LNCAP (cell line): ENCODE results near the gene MACROD2.

ENCODE experiments used
- TF ChIP-seq, protein P1 (sequence below): fragments of 450-650 bp; IDR thresholded peaks from 2 replicates; pipeline ENCODE4 v1.5.1; 2017; ENCODE audit warnings: mild to moderate bottlenecking

MACROD2 gene

DNA sequence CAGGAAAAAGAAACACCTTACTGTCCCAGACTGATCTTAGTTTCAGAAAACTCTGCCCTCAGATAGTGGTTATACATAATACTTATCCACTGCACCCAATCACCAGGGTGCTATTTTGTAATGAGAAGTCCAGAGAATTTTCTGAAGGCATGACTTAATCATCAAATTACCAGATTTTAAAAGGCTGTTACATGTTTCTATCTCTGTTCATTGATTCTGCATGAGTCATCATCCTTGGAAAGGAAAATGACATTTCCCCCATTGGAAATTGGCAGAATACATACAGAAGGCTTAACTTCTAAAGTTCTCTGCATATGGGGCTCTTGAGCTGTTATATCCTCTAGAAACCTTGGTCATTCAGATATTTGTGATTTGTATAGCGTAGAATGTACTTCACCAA lies 930.0 kb downstream of the MACROD2 start:
- TF ChIP-seq, protein P1, sequence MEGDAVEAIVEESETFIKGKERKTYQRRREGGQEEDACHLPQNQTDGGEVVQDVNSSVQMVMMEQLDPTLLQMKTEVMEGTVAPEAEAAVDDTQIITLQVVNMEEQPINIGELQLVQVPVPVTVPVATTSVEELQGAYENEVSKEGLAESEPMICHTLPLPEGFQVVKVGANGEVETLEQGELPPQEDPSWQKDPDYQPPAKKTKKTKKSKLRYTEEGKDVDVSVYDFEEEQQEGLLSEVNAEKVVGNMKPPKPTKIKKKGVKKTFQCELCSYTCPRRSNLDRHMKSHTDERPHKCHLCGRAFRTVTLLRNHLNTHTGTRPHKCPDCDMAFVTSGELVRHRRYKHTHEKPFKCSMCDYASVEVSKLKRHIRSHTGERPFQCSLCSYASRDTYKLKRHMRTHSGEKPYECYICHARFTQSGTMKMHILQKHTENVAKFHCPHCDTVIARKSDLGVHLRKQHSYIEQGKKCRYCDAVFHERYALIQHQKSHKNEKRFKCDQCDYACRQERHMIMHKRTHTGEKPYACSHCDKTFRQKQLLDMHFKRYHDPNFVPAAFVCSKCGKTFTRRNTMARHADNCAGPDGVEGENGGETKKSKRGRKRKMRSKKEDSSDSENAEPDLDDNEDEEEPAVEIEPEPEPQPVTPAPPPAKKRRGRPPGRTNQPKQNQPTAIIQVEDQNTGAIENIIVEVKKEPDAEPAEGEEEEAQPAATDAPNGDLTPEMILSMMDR, result no peak

DNA sequence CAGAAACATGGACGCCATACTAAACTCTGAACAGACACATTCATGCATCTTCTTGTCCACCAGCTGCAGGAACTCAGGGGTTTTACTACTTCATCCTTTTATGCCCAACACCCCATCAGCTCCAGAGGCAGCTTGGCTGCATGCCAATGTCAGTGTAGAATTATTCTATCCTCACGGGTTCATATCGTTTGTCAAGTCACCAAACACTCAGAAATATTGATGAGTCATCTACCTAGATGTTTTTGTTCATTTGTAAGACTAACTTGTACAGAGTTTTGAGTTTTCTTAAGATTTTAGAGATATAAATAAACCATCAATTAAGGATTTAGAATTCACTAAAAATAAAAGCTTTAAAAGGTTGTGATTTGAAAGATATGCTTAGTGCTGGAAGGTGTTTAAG lies 932.8 kb downstream of the MACROD2 start:
- TF ChIP-seq, protein P1, result no peak

DNA sequence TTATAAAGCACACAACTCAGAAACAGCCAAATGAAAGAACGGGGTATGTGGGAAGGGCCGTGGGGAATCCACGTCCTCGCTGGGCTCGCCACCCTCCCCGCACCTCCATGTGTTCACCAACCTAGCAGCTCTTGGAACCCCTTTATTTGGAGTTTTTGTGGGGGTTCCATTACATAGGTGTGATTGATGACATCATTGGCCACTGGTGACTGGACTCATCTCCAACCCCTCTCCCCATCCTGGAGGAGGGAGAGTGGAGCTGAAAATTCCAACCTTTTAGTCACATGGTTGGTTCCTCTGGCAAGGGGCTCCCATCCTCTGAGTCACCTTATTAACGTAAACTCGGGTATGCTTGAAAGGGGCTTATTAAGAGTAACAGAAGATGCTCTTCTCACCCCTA lies 934.1 kb downstream of the MACROD2 start:
- TF ChIP-seq, protein P1, result no peak

DNA sequence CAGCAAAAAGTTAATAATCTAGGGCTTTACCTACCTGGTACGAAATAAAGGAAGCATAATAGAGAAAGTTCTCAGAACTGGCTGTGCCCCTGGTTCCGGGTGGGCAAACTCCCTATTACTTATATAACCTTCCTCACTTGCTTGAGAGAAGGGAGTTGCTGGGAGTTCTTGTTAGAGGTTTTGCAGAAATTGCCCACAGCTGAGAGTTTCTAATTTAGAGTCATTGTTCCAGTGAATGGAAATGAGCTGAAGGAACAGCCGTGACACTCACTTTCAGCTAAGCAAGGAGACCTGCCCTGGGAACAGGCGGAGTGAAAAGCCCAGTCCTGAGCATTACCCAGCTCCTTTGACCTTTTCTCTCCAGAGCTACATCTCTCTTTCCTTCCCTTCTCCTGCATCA lies 936.7 kb downstream of the MACROD2 start:
- TF ChIP-seq, protein P1, result no peak

DNA sequence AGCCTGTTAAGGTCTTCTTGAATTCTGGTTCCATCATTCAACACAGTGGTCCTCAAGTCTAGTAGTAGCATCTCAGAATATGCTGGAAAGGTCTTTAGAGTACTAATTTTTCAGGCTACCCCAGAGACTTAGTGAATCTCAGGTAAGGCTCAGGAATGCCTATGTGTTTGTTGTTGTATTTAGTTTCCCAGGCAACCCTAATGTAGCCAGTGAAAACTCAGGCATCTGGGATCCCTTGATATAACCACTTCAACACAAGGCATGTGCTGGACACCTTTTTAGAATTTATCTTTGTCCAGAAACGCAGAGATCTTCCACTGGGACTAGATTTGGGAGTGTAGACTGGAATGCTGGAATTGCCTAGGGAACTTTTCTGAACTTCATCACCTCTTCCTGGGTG lies 940.0 kb downstream of the MACROD2 start:
- TF ChIP-seq, protein P1, result no peak

DNA sequence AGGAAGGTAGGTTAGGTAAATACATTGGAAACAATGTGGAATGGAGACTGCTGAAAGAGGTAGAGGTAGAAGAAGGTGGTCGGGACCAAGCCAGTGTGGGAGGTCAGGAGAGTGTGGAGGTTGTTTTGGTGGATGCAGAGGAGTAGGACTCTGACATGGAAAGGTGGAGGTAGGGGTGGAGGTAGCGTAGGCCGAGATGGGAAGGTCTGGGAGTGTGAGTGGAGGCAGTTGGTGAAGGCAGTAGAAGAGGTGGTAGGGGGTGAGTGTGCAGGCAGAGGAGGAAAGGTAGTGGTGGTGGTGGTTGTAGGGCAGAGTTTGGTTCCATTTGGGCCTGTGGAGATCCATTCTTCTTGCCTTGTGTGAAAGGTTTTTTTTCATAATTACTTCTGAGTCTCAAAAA lies 941.7 kb downstream of the MACROD2 start:
- TF ChIP-seq, protein P1, result no peak

DNA sequence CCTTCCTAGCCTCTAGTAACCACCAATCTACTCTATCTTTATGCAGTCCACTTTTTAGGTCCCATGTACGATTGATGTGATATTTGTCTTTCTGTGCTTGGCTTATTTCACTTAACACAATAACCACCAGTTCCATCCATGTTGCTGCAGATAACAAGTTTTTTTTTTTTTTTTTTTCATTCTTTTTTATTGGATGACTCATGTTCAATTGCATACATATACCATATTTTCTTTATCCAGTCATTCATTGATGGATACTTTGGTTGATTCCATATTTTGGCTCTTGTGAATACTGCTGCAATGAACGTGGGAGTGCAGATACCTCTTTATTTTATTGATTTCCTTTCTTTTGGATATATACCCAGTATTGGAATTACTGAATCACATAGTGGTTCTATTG lies 942.5 kb downstream of the MACROD2 start:
- TF ChIP-seq, protein P1, result no peak

DNA sequence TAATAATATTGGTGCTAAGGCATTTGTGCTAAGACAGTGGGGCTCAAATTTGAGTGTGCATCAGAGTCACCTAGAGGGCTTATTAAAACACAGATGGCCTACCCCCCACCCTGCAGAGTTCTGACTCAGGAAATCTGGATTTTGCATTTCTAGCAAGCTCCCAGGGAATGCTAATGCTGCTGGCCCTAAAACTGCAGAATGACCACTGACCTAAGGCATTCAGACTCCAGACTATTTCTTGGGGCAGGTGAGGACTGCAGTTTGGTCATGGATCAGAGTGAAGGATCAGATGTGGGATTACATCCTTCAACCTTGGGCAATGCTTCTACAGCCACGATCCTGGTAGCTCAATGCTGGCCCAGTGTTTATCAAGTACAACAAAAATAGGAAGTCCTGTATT lies 952.2 kb downstream of the MACROD2 start:
- TF ChIP-seq, protein P1, result no peak
